Stimulated activated CD8-positive, alpha-beta memory T cell treated with anti-CD3 and anti-CD28 coated beads, Interleukin-15, amount 100 ng/mL, for 1 hour (primary cell): ENCODE measurements around the gene EDEM3.
"Not testable (repeated sequence)": the region's sequence is repeated elsewhere in the genome, so short reads cannot be mapped to it uniquely, and the experiment has no call there.

Experiments
- DNase-seq: peaks from one replicate; pipeline ENCODE4 v3.0.0-alpha.2; 2020; ENCODE audit warnings: low read depth

Gene EDEM3

DNA sequence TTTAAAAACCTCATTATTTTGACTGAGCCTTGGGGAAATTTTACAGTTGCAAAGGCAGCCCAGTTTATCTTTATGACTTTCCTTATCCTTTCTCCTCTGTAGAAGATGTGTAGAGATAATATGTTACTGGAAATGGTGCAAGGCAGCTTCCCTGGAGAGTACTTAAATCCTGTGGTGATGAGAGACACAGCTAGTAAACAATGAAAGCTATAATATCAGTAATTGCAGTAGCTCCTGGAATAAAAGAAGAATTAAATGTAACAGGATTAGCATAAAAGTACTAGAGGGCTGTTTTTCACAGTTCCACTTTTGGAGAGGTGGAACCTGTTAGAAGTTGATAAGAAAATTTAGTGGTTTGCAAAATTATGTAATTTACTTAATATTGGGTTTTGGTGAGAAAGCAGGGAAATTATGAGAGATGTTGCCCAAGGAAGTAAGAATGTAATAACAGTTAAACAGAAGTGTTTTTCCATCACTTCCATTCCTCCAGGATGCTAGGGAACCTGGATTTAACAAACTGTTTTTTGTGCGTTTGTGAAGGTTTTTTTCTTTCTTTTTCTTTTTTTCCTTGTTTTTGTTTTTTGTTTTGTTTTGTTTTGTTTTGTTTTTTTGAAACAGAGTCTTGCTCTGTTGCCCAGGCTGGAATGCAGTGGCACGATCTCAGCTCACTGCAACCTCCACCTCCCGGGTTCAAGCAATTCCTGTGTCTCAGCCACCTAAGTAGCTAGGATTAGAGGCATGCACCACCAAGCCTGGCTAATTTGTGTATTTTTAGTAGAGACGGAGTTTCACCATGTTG is 15.7 kb upstream of the EDEM3 start:
- no peak for DNase-seq

DNA sequence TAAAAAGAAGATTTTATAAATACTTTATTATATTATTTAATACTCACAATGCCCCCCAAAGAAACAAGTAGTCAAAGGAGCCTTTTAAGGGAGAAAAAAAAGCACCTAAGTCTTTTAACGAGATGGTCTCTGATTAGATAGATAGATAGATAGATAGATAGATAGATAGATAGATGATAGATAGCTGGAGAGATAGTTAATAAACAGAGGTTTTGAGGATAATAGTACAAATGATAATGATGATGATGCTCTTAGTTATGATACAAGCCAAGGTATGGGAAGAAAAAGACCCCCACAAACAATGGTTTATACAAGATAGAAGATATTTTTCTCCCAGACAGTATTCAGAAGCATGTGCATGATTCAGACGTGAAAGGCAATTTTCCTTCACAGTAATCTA is 14.6 kb upstream of the EDEM3 start:
- no peak for DNase-seq

DNA sequence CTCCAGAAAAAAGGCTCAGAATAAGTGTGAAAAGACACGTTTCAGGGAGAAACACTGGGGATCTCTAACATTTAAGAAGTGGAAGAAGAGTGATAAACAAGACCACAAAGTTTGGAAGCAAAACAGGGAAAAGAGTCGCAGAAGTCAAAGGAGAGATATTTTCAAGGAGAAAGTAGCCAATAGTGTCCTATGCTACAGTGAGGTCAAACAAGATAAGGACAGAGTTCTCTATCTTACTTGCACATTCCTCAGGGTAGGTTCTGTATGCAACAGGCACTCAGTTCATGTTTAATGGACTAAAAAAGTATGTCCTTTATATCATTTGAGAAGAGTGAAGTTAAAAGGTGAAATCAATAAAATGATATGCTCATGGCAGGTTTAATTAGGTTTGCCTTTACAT is 13.8 kb upstream of the EDEM3 start:
- DNase-seq: no peak

DNA sequence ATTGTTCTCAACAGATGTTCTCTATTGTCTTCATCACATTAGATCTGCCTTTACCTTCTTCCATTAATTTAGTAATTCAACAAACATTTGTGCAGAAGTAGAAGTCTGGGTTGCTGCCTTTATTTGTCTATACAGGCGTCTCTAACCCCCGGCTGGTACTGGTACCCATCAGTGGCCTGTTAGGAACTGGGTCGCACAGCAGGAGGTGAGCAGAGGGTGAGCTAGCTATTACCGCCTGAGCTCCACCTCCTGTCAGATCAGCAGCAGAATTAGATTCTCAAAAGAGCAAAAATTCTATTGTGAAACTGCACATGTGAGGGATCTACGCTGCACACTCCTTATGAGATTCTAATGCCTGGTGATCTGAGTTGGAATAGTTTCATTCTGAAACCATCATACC is 12.9 kb upstream of the EDEM3 start:
- DNase-seq: no peak

DNA sequence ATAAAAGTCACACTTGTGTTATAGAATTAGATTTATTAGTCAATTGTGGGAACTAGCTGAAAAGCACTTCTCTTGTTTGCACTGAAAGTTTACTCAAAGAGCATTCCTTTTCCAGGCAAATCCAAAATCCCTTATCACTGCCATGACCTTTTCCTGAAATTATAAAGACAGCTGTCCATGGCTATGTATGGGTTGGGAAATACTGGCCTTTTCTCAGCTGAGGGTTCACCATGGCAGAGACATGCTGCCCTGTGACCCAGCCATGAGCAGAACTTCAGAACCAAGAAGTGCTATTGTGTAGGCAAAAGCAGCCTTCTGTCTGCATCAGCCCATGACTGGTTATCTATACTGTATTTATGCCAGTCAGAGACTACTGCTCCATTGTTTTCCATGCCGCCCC is 9.8 kb upstream of the EDEM3 start:
- DNase-seq: no peak

DNA sequence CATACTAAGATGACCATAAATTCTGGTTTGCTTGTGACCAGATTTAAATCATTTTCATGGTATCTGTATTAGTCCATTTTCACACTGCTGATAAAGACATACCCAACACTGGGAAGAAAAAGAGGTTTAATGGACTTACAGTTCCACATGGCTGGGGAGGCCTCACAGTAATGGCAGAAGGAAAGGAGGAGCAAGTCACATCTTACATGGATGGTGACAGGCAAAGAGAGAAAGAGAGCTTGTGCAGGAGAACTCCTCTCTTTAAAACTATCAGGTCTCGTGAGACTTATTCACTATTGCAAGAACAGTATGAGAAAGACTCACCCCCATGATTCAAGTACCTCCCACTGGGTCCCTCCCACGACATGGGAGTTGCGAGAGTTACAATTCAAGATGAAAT is 8.9 kb upstream of the EDEM3 start:
- DNase-seq: not testable (repeated sequence)

DNA sequence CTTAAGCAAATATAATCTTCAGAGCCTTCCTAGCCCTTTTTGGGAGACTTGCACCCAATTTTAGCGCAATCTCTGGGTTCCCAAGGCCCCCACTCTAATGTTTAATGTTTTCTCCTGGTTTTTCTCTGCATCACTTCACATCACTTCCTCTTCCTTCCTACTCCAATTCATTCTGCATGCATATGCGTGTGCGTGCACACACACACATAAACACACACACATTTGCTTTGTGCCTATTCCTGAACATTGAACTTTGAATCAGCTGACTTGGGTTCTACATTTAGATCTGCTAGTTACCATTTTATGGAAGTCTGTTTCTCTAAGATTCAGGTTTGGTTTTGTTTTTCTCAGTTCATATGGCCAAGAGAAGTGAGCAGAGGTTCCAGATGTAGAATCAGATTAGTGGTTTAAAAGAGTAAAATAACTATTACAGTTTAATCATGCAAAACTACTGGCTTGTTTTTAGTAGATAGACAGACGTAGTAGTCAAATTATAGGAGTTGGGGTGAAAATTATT is 7.4 kb upstream of the EDEM3 start:
- no peak for DNase-seq

DNA sequence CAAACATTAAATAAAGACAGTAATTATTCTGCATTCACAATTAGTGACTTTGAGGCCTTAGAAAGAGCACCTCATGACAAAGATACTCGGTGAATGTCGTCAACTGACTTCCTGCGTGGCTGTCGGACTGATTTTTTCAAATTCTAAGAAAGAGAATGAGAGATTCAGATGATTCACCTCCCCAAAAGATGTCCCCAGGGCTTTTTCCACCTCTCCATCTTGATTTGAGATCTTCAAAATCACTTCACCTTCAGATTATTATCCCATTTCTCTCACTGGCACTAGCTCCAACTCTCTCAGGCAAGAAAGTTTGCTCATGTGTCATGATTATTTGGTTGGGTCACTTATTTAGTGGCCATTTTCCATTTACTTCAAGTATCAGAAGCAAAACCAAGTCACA is 5.0 kb upstream of the EDEM3 start:
- DNase-seq: no peak

DNA sequence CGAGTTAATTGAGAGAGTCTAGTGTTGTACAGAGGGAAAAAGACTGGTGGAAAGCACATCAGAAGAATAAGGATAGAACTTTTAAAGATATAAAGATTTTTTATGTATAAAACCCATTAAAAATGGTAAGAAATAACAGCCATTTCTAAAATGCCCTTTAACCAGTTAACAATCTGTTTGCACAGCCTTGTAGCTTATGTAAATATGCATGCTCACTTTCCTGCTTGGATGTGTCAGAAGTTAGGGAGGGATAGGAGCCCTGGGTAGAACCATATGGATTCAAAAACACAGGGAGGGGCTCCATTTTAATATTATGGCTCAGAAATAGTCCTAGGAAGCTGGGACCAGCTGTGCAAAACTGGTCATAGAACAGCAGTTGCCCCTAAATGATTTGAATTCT is 4.5 kb upstream of the EDEM3 start:
- no peak for DNase-seq

DNA sequence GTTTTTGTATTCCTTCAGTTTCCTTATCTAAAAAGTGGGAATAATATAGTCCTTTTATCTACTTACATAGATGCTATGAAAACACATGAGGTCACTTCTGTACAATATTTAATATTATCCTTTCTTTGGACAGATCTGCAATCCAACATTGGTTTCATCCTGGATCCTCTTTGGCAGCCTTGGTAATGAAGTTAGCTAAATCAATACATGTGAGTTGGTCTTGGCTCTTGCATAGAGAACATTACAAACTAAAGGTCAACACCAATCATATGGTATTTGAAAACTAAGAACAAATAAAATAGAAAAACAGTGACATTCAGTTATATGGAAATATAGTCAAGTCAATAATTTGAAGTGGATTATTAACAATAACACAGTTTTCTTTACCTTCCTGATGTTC is 3.2 kb upstream of the EDEM3 start:
- DNase-seq: no peak

DNA sequence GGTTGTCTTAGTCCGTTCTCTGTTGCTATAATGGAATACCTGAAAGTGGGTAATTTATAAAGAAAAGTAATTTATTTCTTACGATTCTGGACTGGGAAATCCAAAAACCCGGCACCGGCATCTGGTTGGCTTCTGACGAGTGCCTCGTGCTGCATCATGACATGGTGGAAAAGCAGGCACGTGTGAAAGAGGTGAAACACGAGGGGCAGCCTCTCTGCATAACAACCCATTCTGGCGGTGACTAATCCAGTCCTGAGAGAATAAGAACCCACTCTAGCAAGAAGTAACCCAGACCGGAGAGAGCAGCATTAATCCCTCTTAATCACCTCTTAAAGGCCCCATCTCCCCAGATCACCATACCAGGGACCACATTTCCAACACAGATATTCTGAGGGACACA is 2.7 kb upstream of the EDEM3 start:
- DNase-seq: no peak

DNA sequence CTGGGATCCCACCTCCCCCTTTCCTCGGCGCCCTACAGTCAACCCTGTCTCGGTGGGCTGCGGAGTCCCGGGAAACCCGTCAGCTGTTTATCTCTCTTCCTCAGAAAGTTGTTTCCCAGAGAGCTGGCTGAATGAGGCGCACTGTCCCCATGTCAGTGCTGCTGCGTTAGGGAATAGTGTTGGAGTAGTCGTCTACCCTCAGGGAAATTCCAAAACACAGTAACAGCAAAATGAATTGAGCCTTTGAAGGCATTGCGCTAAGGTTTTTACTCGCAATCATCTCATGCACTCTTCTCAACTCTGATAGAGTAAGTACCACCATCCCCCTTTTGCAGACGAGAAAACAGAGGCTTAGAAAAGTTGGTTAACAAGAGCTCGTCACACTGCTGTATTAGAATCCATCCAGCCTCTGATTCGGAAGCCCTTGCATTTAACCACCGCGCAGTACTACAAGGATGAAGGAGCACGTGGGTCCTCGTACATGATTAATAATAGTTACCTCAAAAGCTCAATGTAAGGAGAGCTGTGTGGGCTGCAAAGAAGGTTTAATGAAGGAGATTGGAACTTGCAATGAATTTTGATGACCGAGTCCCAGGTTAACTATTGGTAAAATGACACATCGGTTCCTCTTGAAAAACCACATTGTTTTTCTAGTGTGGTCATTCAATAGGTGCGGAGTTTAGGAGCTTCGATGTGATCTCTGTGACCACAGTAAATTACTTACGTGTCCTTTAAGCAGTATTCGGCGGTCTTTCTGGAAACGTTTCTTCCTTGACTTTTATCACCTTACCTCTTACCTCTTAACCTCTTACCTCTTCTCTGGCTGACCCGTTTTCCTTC is 788 bp upstream of the EDEM3 start:
- no peak for DNase-seq

DNA sequence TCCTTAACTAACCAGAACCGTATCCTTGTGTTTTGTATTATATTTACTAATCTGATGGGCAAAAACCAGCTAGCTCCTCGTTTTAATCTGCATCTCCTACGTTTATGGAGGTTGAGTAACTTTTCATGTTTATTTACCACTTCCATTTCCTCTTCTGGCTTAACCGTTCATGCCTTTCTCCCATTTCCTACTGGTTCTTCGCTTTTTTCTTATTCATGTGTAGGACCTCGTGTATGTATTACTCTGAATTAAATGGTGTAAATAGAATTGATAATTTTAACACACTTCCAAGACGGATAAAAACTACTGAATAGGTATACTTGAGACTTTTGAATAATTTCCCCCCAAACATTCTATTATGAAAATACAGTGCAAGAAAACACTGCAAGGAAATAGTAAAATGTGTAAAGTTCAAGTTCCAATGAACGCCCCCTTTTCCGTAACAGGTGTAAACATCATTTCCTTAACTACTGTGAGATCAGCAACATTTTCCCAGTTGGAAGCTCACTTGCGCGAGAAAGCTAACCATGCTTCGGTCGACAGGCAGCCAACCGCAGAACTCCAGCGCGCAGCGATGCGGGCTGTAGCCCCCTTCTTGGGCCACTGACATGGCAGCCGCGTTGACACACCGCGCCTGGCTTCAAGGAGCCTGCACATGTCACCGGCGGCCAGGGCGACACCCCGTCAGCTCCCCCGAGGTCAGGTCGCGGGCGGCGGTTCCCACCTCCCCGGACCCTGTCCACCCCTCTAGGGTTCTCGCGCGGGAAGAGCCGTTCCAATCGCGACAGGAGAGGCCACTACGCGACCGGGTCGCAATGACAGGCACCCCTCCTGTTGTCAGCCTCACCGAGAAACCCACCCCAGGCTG is 816 bp downstream of the EDEM3 start:
- DNase-seq: no peak

DNA sequence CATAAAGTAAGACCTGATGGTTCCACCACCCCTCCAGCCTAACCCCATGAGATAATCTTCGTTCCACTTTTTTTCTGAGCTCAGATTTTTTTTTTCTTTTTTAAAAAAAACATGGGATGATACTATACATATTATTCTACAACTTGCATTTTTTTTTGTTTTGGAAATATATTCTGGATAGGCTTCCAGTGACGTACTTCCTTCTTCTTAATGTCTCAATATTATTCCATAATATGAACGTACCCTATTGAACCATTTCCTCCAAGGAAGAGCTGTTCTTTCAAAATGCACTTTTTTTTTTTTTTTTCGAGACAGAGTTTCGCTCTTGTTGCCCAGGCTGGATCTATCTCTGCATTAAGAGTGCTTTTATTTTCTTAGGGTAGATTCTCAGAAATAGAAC is 1.5 kb downstream of the EDEM3 start:
- no peak for DNase-seq

DNA sequence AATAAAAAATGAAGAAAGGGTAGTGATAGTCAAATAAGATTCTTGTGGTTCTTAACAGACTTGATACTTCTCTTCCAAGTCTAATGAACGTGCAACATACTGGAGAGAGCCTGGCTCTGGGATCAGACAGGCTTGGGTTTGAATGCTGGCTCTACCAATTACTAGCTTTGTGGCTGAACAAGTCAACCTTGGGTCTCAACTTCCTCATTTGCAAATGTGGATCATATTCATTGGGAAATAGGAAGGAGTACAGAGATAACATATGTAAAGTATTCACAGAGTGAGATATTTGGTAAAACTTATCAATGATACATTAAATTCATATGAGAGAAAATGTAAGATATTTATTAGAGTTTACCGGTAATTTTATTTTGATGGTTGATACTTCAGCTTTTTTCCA is 2.0 kb downstream of the EDEM3 start:
- DNase-seq: no peak

DNA sequence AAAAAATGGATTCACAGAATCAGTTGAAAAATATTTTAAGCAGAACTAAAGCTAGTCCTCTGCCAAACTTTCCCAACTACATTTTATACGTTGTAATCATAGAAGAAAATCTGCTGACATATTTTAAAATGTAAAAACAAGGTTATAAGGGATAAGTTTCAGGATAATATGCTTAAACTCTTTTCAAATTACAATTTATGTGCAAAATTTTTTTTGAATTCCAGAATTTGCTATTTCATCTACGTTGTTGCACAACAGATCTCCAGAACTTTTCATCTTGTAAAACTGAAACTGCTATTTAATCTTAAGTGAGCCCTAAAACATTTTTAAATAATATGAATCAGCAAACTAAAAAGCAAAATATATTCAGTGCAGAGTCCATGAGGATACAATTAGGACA is 5.9 kb downstream of the EDEM3 start:
- no peak for DNase-seq

DNA sequence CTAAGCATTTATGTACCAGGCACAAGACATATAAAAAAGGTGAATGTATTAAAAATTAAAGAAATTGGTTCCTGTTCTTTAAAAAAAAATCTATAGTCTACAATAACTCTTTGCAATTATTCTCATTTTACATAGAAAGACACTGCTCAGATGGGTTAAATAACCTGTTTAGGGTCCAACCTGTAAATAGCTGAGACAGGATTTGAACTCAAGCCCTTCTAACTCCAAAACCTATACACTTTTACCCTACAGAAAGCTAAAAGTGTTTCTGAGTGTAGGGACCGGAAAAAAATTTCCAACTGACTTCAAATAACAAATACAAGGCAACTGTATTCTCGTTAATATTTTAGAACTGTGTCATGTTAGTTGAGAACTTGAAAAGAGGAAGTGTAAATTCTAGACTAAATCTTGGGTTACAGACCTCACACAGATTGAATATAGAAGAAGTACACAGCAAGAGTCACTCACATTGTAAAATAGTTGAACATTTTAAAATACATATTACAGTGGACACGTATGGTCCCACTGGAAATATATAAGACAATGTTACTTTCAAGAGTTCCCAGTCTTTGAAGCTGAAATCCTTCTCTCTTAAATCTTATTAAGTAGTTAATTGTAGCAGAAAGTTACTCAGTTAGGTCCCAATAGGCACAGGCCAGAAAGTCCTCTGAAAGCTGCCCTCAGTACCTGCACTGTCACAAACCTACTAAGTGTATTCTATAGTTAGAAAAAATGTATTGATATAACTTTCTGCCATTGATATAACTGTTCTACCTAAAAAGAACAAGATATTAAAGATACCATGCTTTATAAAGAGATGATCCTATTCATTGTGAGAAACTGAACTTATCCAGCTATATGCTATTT is 7.3 kb downstream of the EDEM3 start:
- no peak for DNase-seq

DNA sequence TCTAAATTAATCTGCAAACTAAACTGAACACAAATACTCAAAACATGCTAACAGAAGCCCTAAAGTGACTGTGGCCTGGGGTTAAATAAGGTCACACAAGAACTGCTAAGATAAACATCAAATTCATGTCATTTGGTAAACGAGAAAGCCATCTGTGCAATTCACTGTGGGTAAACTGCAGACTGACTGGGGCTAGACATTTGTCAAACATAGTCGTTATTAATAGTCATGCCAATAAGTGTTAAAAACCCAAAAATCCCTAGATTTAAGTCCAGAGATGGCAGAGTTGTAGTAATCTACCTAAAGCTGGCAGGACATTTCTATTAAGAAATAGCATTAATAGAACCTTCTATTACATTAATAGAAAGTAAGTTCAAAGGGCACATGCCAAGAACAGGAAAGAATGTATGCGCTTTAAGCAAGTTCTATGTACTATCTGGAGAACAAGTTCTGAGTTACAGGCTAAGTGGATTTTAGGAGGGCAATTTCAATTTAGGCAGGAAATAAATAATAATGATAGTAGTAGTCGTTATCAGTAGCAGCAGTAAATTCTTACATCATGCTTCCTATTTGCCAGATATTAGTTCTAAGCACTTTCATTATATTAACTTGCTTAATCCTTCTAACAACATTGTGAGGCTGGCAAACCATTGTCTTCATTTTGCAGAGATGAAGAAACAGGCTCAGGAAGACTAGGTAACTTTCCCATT is 8.6 kb downstream of the EDEM3 start:
- no peak for DNase-seq

DNA sequence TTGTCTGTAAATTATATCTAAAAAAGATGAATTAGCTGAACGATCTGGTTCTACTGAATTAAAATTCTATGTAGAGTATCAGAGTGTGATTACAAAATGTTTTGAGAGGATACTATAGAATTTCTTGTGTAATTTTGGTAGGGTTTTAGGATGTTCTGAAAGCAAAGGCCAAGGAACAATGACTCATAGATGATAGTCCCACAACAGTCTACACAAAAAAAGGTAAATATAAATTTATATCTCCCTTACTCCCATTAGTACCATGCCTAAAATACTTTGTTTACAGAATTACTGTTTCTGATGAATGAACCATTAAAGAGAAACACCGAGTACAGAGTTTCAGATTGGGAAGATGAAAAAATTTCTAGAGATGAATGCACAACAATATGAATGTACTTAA is 9.5 kb downstream of the EDEM3 start:
- DNase-seq: no peak

DNA sequence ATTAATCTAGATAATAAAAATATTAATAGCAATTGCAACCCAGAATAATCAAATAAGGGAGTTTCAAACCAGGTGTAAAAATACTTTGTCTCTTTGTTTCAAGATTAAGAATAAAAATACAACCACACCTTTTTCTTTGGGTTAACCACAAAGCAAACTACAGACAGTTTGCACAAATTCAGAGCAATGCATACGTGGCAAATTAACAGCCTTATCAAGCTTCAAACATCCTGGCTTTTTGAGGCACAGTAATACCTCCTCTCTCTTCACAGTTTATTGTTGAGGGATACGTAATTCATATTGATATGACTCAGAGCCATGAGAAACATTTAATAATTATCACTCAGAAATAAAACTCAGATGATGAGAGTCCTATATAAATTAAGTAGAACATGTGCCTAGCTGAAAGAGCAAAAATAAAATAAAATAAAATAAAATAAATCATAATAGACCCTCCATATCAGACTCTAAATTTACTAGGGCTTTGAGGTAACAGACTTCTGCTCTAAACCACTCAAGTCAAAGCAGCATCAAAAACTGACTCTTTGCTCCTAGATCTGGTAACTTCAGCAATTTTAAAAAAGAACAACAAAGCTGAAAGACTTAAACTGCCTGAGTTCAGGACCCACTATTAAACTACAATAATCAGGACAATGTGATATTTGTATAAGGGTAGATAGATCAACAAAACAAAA is 11.4 kb downstream of the EDEM3 start:
- DNase-seq: no peak
